NCI-H82 (cell line): ENCODE measurements around the gene SNORC.
"Not testable (repeated sequence)": the region's sequence is repeated elsewhere in the genome, so short reads cannot be mapped to it uniquely, and the experiment has no call there.

Experiments
- DNase-seq: peaks from one replicate; lab custom pipeline; 2025; lab: John Stamatoyannopoulos, UW

Gene SNORC

DNA sequence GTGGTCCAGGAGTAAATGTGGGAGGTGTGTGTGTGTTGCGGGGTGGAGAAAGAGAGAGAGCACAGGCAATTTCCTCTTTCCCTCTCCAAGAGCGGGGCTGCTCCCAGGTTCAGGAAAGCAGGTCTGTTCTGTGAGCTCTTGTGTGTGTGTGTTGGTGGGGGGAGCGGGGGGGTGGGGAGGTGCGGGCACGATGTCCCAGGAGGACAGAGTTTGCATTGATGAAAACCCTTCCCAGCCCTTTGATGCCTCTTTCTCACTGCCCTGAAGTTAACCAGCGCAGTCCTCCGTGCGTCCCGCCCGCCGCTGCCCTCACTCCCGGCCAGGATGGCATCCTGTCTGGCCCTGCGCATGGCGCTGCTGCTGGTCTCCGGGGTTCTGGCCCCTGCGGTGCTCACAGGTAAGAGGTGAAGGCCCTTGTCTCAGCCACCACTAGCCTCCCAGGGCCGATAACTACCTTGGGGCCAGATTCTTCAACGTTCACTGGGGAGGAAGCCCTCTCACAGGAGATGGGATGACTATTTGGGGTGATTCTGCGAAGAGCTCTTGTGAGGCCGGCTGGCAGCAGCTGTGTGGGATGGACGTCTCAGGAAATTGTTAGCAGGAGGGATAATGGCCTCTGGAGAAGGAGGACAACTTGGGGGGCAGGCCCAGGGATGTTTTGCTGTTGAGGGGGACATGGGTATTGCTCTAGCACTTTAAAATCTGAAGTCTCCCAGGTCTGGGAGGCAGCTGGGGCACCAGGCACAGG, at the start of gene SNORC:
Gene SNORC, plus strand, starts transcription at position 247 of the 748 bp plus-strand sequence. Its CDS starts 78 bp downstream, at position 325.
- DNase-seq: no peak

GRCh38 chr2:232829988-232830387, 40.1 kb upstream of the SNORC start:
- no peak for DNase-seq

DNA sequence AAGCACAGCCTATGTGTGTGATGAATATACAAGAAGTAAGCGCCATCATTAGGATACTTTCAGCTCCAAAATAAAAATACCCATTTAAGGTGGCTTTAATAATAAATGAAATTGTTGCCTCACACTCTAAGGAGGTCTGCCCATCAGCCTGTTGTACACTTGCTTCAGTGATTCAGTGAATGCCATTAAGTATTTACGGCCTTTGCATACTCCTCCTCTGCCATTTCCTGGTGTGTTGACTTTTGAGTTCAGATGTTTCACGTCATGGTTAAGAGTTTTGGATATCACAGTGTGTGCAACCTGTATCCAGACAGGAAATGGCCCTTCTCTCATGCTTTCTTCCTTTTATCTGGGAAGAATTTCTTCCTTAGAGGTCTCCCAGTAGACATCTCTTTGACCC, 38.6 kb upstream of the SNORC start:
- no peak for DNase-seq

DNA sequence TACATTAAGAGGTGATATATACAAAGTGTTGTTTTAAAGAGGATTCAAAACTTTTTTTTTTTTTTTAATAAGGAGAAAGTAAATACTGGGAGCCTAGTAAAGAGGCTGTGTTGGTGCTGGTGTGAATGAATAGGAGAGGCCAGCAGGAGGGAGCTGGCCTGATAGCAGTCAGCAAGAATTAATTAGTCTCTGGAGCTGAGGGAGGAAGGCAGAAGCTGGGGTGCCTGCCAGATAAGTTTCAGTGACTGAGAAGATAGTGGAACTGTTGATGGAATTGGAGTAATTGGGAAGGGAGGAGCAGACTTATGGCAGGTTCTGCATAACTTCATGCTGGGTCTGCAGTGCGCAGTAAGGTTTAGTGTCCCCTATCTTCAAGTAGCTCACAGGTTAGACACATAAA, 36.2 kb upstream of the SNORC start:
- no peak for DNase-seq

DNA sequence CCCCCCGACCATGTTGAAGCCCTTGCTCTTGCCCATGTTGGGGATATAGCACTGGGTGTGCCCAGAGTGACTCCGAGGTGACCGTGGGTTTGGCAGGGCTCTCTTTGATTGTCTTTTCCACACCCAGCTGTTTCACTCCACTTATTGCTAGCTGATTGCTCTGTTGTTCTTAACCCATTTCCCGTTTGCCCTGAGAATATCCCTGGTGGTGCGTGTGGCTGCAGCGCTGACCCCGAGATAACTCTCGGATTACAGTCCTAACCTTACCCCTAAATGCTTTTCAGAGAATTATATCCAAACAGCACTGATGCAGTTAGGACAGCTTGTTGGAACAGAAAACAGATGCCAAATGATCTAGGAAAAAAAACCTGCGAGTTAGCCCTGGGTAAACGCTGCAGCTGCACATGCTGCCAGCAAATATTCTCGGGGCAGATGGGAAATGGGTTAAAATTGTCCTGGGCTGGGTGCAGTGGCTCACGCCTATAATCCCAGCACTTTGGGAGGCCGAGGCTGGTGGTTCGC, 34.3 kb upstream of the SNORC start:
- peak; percentile 40 for DNase-seq

- DNase-seq: no peak
These were observed 33.1 kb upstream of the SNORC start for GRCh38 chr2:232836934-232837333.

DNA sequence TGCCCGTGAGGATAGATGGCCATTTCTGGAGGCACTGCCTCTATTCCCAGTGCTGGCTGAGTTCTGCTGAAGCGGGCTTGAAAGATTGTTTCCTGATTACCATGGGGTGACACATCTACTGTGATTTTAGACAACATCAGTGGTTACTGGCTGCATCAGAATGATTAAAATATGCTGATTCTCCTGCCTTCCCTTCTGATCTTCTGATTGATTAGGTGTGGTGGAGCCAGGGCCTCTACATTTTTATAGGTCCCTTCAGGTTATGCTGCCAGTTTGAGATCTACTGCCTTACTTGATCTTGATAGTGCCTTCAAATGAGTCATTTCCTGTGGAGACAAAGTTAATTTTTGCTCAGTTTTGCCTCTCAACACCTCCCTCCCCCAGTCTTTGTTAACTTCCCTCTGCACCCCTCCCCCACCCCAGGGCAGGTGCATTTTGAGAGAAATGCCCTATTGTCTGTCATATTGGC, 31.6 kb upstream of the SNORC start:
- DNase-seq: no peak

- no peak for DNase-seq
These were observed 30.5 kb upstream of the SNORC start for GRCh38 chr2:232839411-232840079.

DNA sequence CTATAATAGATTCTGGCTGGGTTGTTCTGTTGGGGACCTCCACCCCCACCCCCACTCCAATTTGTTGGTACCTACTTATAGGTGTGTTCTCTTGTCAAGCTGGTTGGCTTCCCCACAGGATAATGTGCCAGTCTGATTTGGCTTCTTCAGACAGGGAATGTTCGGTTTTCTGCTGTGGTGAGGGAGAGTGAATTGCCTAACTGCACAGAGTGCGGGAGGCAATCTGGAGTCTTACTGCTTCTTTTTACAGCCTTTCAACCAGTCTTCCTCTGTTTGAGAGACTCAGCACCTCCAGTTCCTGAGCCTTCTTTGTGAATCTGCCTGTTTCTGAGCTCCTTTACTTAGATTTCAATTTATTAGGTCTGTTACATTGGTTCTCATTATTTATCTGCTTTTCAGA, 27.4 kb upstream of the SNORC start:
- DNase-seq: no peak

DNA sequence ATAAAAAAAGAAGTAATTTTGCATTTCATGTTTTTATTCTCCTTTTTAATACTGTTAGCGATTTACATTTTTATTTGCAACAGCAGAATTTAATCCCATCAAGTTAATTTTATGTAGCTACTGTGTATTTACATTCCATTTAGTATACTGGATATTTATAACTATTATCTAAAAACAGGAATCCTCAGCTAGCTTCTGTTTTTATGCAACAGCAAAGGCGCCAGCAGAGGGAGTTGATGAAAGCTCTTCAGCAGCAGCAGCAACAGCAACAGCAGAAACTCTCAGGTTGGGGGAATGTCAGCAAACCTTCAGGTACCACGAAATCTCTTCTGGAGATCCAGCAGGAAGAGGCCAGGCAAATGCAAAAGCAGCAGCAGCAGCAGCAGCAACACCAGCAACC, 26.2 kb upstream of the SNORC start:
- DNase-seq: no peak

DNA sequence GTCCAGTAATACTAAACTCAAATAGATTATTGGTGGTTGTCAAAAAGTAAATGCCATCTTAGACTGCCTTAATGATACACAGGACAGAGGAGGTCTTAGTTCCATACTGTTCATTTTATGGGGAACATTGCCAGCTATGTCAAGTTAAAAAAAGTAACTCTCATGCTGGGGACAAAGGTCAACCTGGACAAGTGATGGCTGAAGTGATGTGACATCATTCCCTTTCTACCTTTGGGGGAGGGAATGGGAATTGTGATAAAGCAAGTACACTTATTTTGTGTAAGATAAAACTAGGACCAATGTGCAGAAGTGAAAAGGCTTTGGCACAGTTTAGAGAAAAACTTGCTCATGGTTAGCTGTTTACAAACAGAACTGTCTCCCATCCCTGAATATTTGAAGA, 24.0 kb upstream of the SNORC start:
- DNase-seq: no peak

DNA sequence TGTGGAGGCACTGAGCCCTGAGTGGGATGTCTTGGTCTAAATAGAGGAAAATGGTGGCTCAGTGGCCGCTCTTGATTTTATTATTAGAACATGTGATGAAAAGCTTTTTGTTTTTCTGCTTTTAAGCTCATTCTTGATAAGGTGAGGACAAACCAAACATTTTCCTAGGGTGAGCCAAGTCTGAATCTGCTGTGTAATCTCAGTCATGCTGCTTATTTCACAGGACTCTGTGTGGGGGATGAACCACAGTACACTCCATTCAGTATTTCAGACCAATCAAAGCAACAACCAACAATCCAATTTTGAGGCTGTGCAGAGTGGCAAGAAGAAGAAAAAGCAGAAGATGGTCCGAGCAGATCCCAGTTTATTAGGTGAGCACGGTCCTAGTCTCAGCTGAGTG, 20.0 kb upstream of the SNORC start:
- no peak for DNase-seq

GRCh38 chr2:232852081-232852480, 18.0 kb upstream of the SNORC start:
- DNase-seq: not testable (repeated sequence)

DNA sequence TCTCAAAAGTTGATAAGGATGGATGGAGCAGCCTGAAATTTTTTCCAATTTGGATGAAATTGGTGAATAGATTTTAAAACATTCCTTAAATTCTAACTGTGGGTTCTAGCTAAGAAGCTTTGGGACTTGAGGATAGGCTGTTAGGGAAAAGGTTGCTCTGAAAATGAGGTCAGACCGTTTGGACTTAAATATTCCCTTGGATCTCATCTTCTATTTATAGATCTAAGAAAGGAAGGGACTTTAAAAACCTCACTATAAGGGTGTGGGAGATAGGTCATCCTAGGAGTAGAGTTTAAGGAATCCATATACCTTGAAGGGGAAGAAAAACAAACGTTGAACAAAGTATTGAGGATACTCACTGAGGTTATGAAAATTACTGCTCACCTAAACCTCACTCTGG, 17.4 kb upstream of the SNORC start:
- DNase-seq: no peak

GRCh38 chr2:232854082-232854481, 16.0 kb upstream of the SNORC start:
- DNase-seq: no peak

- DNase-seq: no peak
These were observed 12.9 kb upstream of the SNORC start for GRCh38 chr2:232857158-232857563.

- no peak for DNase-seq
These were observed 10.6 kb upstream of the SNORC start for GRCh38 chr2:232859385-232859916.

DNA sequence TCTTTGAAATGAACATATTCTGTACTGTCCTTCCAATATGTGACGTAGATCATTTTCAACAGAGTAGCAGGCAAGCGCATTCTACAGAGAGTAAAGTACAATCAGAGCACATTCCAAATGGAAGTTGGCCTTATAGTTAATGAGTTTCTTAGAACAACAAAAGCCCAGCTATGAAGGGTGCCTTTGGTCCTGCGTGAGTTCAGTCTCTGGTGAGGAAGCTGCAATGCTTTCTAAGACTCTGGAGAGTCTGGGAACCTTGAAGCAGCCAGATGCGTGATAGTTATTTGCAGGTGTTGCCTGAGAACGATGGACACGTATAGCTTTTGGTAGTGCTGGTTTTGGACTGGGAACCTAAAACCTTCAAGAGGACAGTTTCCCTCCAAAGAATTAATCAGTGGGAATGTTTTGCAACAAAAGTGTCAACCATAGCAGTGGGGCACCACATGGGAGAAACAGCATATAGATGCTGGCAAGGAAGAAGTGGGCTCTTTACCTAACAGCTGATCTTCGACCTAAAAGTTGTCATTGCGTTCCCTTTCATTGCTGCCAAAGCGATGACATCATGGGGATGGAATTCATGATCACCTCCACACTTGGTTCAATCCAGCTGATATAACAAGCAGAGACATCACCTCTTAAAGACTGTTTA, 9.3 kb upstream of the SNORC start:
- DNase-seq: no peak

DNA sequence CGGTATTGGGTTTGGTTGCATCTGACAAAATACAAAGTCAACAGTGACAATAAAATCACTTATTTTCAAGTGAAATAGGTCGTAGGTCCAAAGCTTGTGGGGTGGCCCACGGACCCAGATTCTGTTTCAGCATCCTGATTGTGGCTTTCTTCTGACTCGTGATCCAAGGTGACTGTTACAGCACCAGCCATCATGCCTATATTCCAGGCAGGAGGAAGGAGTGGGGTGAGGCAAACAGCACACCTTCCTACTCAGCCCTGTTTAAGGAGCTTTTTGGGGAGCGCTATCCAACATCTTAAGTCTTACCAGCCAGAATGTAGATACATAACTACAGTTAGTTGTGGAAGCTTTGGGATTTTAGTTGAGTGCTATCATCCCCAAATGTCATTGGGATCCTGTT, 8.7 kb upstream of the SNORC start:
- DNase-seq: no peak

DNA sequence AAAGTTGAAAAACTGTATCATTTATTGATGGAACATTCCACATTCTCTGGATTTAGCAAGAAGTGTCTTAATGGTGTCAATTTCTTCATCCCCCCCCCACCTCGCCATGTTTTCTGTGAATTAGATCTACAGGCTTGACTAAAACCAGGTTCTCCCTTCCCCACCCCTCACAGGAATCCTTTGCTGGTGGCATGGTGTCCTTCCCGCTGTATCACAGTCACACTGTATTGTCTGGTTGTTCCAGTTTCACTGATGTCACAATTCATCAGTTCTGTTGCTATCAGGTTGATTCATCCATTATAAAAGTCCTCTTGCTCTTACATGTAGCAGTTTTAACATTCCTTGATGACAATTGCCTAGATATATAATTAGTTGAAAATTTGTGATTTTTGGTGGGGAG, 6.1 kb upstream of the SNORC start:
- no peak for DNase-seq

DNA sequence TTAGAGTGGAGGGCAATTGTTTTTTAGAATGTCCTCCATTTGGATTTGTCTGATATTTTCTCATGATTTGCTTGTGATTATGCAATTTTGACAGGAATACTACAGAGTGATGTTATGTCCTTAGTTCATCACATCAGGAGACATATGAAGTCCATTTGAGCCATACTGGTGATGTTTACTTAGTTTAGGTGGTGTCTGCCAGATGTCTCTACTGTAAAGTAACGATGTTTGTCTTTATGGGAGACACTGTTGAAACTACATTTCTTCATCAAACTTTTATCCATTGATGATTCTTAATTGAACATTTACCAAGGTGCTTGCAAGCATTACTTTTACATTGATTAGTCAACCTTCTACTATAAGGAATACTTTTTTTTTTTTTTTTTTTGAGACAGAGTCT, 4.9 kb upstream of the SNORC start:
- DNase-seq: no peak

- DNase-seq: no peak
These were observed 4.0 kb upstream of the SNORC start for GRCh38 chr2:232866104-232866503.
